ACHN (cell line): Measurements from ENCODE around the gene SETBP1.
"Not testable (repeated sequence)": the region's sequence is repeated elsewhere in the genome, so short reads cannot be mapped to it uniquely, and the experiment has no call there.

Experiments used
- DNase-seq: peaks from one replicate; pipeline ENCODE4 v3.0.0-alpha.2; 2015
- in situ Hi-C: cut with HindIII; loops from 2 replicates; pipeline ENCODE4 v1.10.0; 2017; ENCODE audit warnings: low sequenced_read_pairs, low pct_ligation_motif_present, low pct_unique_long_range_greater_than_20kb

The SETBP1 gene

DNA sequence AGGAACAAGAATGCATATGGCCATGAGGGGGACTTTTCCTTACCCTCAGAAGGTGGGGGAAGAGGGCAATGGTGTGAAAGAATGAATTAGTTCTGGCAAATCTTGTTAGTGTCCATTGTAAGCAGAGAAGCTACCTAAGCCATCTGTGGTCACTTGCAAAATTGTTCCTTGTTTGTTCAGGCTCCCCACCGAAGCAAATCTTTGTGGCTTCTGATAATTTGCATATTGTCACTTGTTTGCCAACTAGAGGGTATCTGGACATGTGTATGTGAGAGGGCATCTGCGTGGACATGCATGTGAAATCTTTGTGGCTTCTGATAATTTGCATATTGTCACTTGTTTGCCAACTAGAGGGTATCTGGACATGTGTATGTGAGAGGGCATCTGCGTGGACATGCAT, 41.1 kb downstream of the SETBP1 start:
- DNase-seq, in situ Hi-C loops: not testable (repeated sequence)

GRCh38 chr18:44723411-44723810, 42.7 kb downstream of the SETBP1 start:
- in situ Hi-C loops = no loop called here

GRCh38 chr18:44724105-44724778, 43.6 kb downstream of the SETBP1 start:
- in situ Hi-C loops = no loop called here
- DNase-seq = no peak

More at GRCh38 chr18:44723411-44723810, 42.7 kb downstream of the SETBP1 start:
- DNase-seq = no peak

DNA sequence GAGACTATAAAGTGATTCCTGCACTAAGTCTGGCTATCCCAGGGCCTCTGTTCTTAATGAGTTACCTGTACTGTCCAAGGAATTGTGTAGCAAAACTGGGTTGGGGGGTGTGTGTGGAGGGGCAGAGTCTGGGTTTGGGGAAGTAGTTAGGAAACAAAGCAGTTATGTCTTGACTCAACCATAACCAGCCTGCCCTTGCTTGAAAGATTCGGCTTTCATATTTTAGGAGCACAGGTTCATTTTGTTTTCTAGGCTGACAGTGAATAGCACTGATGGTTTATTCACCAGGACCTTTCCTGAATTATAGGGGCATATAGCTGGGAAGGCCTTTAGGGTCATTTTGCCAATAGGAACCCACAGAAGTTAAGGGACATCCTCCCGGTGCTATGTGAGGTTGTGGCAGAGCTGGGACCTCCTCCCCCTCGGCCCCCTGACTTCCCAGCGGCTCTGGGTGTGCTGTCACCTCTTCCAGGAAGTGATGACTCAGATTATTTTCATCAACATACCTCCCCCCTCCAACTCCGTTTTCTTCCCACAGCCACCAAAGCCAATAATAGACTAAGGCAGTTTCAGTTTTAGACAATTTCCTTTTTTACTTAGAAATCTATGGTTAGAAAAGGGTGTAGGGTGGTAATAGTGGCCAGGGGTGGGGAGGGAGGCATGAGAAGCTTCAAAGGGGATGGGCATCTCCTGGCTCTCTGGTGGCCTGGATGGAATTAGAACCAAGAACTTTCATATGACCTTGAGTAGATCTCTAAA, 44.8 kb downstream of the SETBP1 start:
- in situ Hi-C loops = no loop called here
- DNase-seq = no peak

- DNase-seq = no peak
- in situ Hi-C loops = no loop called here
Observed at GRCh38 chr18:44726059-44726421, 45.4 kb downstream of the SETBP1 start.

DNA sequence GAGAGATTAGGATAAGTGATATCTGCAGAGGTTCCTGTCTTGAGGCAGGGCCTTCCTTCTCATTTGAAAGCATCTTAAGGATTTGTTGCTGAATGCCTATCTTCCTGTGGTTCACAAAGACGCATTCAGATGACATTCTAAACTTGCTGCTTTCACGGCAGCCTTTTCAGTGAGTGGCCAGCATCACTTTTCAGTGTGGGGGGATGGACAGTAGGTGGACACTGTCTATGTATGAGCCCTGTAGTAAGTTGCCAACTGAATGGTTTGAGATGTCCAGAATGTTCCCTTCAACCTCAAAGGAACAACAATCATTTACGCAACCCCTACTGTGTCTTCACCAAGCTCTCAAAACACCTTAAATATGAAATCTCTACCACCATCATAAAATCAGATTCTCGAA, 46.6 kb downstream of the SETBP1 start:
- in situ Hi-C loops = no loop called here
- no peak for DNase-seq

- in situ Hi-C loops = no loop called here
- no peak for DNase-seq
Observed at GRCh38 chr18:44729631-44730101, 49.0 kb downstream of the SETBP1 start.

- no peak for DNase-seq
- in situ Hi-C loops = no loop called here
Observed at GRCh38 chr18:44730803-44731529, 50.3 kb downstream of the SETBP1 start.

DNA sequence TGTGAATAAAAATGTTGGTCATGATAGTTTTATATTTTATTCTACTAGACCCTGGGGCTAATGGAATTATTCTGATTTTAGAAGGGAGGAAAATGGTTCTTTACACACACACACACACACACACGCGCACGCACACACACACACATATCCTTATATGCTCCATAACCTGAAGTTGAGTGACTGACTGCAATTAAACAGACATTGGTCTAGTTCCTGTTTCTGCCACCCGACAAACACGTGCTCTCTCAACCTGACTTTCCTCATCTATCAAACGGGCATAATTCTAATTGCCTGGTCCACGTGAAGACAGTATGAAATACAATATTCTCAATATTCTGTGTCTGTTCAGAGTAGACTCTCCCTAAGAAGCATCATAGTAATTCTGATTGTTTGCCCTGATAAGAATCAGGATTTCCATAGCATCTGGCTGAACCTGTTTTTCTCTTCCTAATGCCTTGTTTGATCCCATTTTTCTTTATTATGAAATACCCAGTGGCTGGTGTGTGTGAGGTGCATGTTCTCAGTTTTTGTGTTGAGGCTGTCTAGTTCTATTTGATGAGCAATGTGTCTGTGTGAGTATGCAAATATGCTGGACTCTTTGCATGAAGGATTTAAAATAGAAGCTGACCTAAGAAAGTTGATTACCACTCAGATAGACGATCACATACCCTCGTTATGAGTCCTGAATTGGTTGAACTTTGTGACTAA, 51.0 kb downstream of the SETBP1 start:
- DNase-seq = no peak
- in situ Hi-C loops = no loop called here

- no peak for DNase-seq
- in situ Hi-C loops = no loop called here
Observed at GRCh38 chr18:44732238-44732563, 51.5 kb downstream of the SETBP1 start.

DNA sequence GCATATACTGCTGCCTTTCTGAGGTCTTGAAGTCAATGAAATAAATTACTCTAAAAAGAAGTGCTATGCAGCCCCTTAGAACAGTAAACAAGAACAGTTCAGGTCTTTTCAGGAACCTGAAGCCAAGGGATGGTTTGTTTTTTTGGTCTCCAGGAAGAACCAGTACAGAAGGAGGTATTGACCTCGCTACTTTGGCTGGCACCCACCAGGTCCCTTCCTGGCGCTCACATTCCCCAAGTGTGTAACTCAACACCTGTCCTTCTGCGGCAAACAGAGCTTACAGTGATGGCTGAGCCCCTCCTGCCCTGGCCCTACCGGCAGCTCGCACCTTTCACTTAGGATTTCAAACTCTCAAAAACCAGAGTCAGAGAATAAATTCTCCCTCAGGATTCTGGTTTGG, 51.9 kb downstream of the SETBP1 start:
- in situ Hi-C loops = no loop called here
- DNase-seq = no peak

DNA sequence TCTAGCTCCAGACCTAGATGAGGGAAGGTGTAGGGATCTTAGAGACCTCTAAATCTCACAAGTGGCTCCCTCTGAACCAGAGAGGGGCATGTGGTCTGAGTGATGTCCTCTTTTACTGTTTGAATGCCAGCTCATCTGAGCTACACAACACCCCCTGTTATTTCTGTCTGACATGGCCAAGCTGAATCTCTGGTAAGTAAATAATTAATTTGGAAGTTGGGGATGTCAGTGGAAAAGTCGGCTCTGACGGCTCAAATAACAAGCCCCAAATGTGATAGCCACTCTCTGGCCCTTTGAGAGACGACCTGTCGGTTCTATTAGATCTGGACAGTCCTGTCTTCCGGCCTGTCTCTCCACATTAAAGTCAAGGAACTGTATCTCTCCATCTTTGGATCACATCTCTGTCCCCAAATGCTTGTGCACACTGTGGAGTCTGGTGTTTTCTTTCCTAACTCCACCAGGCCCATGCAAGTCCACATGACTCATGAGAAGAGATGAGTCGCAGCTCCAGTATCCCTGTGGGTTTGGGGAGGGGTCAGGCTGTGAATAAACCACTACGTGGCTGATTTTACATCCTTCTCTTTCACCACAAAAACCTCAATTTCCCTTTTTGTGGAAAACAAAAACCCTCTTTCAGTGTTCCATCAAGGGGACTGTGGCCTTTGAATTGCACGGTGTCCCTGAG, 52.5 kb downstream of the SETBP1 start:
- DNase-seq = peak; percentile 66

DNA sequence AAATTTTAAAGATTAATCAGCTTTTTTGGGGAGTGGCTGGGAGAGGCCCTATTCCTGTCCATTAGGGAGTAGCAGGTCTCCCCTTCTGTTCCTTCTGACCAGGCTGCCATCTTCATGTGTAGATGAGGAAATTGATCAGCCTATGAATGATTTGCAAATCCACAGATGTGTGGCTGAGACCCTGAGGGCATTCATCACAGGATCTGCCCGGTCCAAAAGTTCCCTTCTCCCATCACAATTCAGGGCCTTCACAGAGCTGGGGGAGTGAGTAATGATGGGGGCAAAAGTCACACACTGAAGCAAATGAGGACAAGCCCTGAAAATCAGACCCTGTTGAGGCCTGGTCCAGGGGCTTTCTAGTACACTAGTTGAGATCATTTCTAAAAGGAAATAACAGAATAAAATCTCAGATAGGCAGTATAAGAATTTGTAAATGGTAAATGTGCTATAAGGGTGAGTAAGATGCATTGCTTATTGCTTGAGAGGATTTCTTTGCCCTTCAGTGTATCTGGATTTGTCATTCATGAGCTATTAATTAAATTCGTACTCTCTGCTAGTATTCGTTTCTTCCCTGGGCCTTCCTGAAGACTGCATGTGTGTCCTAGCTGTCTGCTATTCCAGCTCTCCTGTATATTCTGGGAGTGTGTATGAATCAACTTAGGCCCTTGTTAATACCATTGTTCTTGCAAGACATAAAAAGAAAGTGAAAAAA, 53.2 kb downstream of the SETBP1 start:
- in situ Hi-C loops = no loop called here
- DNase-seq = no peak

More for the DNA sequence above, 52.5 kb downstream of the SETBP1 start:
- in situ Hi-C loops = no loop called here

GRCh38 chr18:44735096-44735495, 54.4 kb downstream of the SETBP1 start:
- DNase-seq = no peak
- in situ Hi-C loops = no loop called here

- in situ Hi-C loops = no loop called here
- DNase-seq = no peak
Observed at GRCh38 chr18:44736664-44737380, 56.1 kb downstream of the SETBP1 start.

DNA sequence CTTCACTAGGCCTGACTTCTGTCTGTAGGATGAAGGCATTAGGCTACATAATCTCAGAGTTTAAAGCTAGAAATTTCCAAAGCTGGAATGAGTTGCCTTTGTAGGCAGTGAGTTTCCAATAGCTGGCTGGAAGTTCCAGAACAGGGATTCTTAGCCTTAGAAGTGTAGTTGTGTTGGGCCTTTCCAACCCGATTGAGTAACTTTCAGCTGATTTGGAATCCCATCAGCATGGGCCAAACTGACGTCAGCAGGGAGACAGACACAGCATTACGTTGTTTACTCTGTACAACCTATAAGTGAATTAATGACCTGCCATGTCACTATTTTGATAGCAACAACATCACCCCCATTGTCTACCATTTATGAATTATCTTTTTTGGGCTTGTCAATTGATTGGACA, 56.9 kb downstream of the SETBP1 start:
- no peak for DNase-seq
- in situ Hi-C loops = no loop called here

DNA sequence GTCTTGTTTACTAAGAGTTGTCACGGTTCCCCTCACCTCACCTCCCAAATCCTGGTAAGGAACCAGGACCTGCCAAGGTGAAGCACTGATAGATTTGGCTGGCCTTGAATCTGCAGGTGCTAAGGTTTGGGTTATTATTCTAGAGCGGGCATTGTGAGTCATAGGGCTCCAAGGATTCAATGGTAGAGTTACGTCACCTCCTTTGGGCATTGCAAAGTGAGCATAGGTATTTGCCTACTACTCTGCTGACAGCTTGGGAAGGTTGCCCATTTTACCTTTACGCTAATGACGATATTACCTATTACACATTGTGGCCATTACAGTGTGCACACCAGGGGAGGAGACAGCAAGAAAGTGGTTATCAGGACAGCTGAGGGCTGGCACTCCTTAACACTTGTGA, 59.3 kb downstream of the SETBP1 start:
- DNase-seq = no peak
- in situ Hi-C loops = no loop called here
